ENCODE data around the gene PXMP2. TPM values are rescaled to one million over a fixed set of nuclear protein-coding genes. Genes with fewer than 3 reads are reported as not detected.

Gene PXMP2
- total RNA-seq, 6 experiments from 2014 or later = 19.8 to 22.6 (median 21.9) TPM

DNA sequence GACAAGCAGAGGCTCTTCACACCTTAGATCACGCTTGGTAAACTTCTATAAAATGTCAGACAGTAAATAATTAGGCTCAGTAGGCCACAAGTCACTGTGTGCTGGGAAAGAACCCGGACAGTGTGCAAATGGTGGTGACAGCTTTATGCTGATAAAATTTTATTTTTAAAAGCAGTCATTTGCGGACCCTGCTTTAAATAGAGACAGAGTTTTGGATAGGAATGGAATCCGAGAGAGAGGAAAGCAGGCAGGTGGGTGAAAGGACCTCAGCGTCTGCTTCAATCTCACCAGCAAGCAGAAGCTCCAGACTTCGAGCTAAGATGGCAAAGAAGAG is 52.9 kb downstream of the PXMP2 start:
- no peaks in the 10 kb centered on the region for H3K9me3 Mint-ChIP-seq
- H3K27me3 Mint-ChIP-seq (ENCODE audit: insufficient read depth) = no peaks in the 10 kb centered on the region; the same call in none of the 2 replicates
- H3K4me3 Mint-ChIP-seq = no peak overlapping the region
- TF ChIP-seq, protein P1, sequence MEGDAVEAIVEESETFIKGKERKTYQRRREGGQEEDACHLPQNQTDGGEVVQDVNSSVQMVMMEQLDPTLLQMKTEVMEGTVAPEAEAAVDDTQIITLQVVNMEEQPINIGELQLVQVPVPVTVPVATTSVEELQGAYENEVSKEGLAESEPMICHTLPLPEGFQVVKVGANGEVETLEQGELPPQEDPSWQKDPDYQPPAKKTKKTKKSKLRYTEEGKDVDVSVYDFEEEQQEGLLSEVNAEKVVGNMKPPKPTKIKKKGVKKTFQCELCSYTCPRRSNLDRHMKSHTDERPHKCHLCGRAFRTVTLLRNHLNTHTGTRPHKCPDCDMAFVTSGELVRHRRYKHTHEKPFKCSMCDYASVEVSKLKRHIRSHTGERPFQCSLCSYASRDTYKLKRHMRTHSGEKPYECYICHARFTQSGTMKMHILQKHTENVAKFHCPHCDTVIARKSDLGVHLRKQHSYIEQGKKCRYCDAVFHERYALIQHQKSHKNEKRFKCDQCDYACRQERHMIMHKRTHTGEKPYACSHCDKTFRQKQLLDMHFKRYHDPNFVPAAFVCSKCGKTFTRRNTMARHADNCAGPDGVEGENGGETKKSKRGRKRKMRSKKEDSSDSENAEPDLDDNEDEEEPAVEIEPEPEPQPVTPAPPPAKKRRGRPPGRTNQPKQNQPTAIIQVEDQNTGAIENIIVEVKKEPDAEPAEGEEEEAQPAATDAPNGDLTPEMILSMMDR (IDR thresholded peaks at IDR 0.05) = no peak
- no peak for DNase-seq
- H3K4me1 Mint-ChIP-seq (ENCODE audit: low read depth) = no peaks in the 10 kb centered on the region
- H3K27ac Mint-ChIP-seq = no peak overlapping the region
- H3K36me3 Mint-ChIP-seq (ENCODE audit: low read depth) = peaks cover 54% of the 10 kb centered on the region

DNA sequence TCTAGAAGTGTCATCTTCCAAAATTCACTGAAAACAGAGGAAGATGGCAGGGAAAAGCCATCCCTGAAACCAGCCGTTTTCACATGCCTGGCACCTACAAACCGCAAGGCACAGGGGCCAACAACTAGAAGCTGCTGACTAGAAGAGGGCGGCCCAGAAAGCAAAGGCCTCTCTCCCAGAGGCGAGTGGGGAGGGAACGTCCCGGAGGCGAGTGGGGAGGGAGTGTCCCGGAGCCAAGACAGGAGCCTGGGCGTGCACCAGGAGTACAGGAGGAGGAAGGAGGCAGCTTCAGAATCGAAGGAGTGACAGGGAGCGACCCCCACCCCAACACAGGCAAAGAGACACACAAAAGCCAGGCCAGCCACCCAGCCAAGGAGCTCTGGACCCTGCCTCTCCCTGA is 53.3 kb downstream of the PXMP2 start:
- Mint-ChIP-seq H3K27ac (no peak overlapping the region), H3K27me3 (ENCODE audit: insufficient read depth) (no peaks in the 10 kb centered on the region; the same call in none of the 2 replicates), H3K4me3 (no peak overlapping the region), H3K4me1 (ENCODE audit: low read depth) (no peaks in the 10 kb centered on the region), H3K9me3 (no peaks in the 10 kb centered on the region), H3K36me3 (ENCODE audit: low read depth) (peaks cover 53% of the 10 kb centered on the region)
- TF ChIP-seq, protein P1 (IDR thresholded peaks at IDR 0.05) = no peak
- no peak for DNase-seq

DNA sequence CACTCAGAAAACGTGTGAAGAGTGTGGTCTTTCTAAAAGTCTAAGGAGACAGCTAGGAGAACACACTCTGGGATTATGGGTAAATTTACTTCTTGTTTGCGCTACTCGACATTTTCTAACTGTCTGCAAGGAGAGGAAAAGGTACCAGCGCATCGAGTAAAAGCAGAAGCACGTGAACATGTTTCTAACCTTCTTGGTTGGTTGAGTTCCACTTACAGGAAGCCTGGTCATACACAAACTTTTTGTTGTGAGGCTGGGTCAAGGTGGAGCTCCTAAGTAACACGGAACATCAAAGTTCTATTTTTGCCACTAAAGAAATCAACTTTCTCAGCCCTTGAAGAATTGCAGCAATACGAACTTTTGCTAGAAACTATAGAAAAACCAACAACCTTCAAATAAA is 54.2 kb downstream of the PXMP2 start:
- DNase-seq = no peak
- Mint-ChIP-seq H3K27me3 (ENCODE audit: insufficient read depth) (no peaks in the 10 kb centered on the region; the same call in none of the 2 replicates), H3K4me3 (no peak overlapping the region), H3K4me1 (ENCODE audit: low read depth) (no peaks in the 10 kb centered on the region), H3K36me3 (ENCODE audit: low read depth) (peaks cover 51% of the 10 kb centered on the region), H3K27ac (no peak overlapping the region), H3K9me3 (no peaks in the 10 kb centered on the region)
- TF ChIP-seq, protein P1 (IDR thresholded peaks at IDR 0.05) = no peak

DNA sequence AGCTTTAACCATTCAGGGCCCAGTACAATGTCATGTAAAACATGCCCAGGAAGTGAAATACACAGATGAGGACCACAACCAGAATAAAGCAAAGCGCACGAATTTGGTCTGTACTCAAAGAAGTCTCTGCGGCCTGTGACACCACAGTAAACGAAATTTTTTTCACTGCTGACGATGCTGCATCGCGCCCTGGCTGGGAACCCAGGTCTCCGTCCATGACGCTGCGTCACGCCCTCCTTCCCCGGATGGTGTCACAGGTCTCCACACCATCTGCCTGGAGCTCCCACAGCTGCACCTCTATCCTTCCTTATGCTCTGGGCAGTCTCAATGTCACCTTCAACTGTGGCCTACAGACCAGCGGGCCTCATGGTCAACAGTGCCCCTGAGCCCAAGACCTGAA is 56.4 kb downstream of the PXMP2 start:
- TF ChIP-seq, protein P1 (IDR thresholded peaks at IDR 0.05) = no peak
- Mint-ChIP-seq H3K27me3 (ENCODE audit: insufficient read depth) (no peaks in the 10 kb centered on the region; the same call in 1 of the 2 replicates), H3K36me3 (ENCODE audit: low read depth) (peaks cover 47% of the 10 kb centered on the region), H3K27ac (no peak overlapping the region), H3K9me3 (no peaks in the 10 kb centered on the region), H3K4me1 (ENCODE audit: low read depth) (no peaks in the 10 kb centered on the region), H3K4me3 (no peak overlapping the region)
- DNase-seq = no peak

DNA sequence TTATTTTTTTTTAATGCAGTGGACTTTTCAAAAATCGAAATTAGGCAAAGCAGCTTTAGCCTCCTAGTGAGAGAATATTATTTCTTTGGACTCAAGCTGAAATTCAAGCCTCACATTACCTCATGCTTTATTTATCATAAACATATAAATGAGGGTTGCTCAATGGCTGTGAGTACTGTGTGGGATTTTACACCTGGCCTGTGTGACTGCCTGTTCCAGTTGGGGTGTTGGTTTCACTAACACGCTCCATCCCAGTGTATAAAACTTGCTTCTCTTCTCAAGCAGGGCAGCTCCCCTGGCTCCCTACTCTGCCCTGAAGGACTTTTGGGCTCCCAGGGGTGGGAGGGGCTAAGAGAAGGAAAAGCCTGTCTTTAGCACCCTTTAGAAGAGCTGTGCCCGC is 59.2 kb downstream of the PXMP2 start:
- no peaks in the 10 kb centered on the region for H3K27me3 Mint-ChIP-seq (ENCODE audit: insufficient read depth)
- no peaks in the 10 kb centered on the region for H3K4me1 Mint-ChIP-seq (ENCODE audit: low read depth)
- TF ChIP-seq, protein P1 (IDR thresholded peaks at IDR 0.05) = no peak
- DNase-seq = no peak
- H3K9me3 Mint-ChIP-seq = no peaks in the 10 kb centered on the region
- H3K27ac Mint-ChIP-seq = no peak overlapping the region
- H3K36me3 Mint-ChIP-seq (ENCODE audit: low read depth) = peaks cover 37% of the 10 kb centered on the region
- no peak overlapping the region for H3K4me3 Mint-ChIP-seq

DNA sequence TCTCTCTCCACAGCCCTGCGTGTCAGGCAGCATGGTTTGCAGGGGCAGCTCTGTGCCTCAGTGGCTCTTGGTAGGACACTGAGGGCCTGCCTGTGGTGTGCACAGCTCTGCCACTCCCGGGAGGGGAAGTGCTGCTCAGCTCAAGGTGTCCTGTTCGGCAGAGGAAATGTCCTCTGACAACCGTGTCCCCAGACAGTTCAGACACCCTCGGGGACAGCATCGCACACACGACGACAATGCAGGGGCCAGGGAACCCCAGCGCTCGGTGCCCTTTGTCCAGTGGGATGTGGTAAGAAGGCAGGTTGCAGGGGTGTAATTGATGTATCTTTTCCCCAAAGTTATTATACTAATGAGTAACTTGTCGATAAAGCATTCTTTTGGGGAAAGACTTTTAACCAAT is 60.0 kb downstream of the PXMP2 start:
- DNase-seq = no peak
- peaks cover 33% of the 10 kb centered on the region for H3K36me3 Mint-ChIP-seq (ENCODE audit: low read depth)
- no peak overlapping the region for H3K27ac Mint-ChIP-seq
- no peaks in the 10 kb centered on the region for H3K4me1 Mint-ChIP-seq (ENCODE audit: low read depth)
- TF ChIP-seq, protein P1 (IDR thresholded peaks at IDR 0.05) = no peak
- H3K9me3 Mint-ChIP-seq = no peaks in the 10 kb centered on the region
- H3K4me3 Mint-ChIP-seq = no peak overlapping the region
- no peaks in the 10 kb centered on the region for H3K27me3 Mint-ChIP-seq (ENCODE audit: insufficient read depth)

All from HFFc6 (cell line).